AG04449 (cell line): ENCODE results near the gene CYP26A1.

Experiments used
- CTCF ChIA-PET: fragments of 350-600 bp; formaldehyde crosslinking; extraction: SDS; loops from one replicate; lab custom pipeline; 2021; ENCODE audit warnings: antibody characterized with exemption; lab: Yijun Ruan, JAX
- POLR2A ChIA-PET: fragments of 400-600, 350-600 bp; formaldehyde crosslinking; extraction: SDS; loops from one replicate; lab custom pipeline; 2020; ENCODE audit warnings: antibody characterized with exemption, inconsistent platforms; lab: Yijun Ruan, JAX
- DNase-seq: peaks from one replicate; pipeline ENCODE4 v3.0.0-alpha.2; 2010; ENCODE audit warnings: low read depth, low spot score
- H3K4me3 ChIP-seq: 2 replicates; pipeline ENCODE4 v1.5.1; 2011; ENCODE audit warnings: low read depth, mild to moderate bottlenecking, control low read depth, low read length
- CTCF ChIP-seq: IDR thresholded peaks from one replicate; pipeline ENCODE4 v1.5.1; 2011; ENCODE audit warnings: mild to moderate bottlenecking, moderate library complexity, low read length, control low read depth, inconsistent platforms; ENCODE audit not compliant: insufficient read depth; ENCODE audit errors: missing control alignments

Gene CYP26A1

DNA sequence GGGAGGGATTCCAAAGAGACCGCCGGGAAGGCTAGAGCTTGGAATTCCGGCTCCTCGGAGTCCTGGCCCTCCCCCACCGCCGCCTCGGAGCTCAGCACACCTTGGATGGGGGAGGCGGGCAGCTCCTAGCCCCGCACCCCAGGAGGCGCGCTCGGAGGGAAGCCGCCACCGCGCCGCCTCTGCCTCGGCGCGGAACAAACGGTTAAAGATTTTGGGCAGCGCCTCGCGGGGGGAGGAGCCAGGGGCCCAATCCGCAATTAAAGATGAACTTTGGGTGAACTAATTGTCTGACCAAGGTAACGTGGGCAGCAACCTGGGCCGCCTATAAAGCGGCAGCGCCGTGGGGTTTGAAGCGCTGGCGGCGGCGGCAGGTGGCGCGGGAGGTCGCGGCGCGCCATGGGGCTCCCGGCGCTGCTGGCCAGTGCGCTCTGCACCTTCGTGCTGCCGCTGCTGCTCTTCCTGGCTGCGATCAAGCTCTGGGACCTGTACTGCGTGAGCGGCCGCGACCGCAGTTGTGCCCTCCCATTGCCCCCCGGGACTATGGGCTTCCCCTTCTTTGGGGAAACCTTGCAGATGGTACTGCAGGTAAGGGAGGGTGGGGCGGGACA, at the start of gene CYP26A1:
TSS of gene CYP26A1 (plus strand) at position 355 of the 608 bp plus-strand sequence. CDS start at position 397, 42 bp downstream.
- no peak for TF ChIP-seq CTCF
- ChIA-PET CTCF (interaction anchor here (1.4 to 5.4 kb wide), 5 partner anchors 11 to 218 kb away, joined by 3 to 33 read pairs (median 6); no protein-coding TSS in a partner anchor), POLR2A (no interaction called here)
- H3K4me3 ChIP-seq = peak within 1 kb of the TSS; percentile 15
- no peak for DNase-seq

DNA sequence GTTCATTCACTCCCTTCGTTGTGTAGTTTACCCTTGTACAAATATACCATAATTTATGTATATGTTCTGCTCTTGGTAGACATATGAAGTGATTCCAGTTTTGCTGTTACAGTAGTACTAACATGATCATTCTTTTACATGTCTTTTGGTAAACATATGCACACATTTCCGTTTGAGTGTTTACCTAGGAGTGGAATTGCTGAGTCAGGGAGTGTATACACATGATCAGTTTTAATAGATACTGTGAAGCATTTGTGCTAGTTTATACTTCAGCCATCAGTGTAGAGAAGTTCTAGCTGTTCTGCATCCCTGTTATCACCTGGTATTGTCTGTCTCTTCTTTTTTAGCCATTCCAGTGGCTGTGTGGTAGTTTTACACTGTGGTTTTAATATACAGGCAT, 47.6 kb upstream of the CYP26A1 start:
- TF ChIP-seq CTCF = no peak
- POLR2A ChIA-PET = no interaction called here
- CTCF ChIA-PET = interaction anchor here (1.1 to 2.0 kb wide), 3 partner anchors 16 to 65 kb away, joined by 3 to 13 read pairs (median 3); no protein-coding TSS in a partner anchor
- no peak for DNase-seq
- no peak overlapping the region for H3K4me3 ChIP-seq

DNA sequence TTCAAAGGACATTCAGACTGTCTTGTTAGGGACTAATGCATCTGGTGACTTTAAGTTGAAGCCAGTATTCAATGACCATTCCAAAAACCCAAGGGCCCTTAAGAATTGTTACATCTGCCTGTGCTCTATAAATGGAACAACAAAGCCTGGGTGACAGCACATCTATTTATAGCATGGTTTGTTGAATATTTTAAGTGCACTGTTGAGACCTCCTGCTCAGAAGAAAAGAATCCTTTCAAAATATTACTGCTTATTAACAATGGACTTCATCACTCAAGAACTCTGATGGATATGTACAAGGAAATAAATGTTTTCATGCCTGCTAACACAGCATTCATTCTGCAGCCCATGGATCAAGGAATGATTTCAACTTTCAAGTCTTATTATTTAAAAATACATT, 46.2 kb upstream of the CYP26A1 start:
- CTCF ChIA-PET = interaction anchor here (0.5 to 0.9 kb wide), 2 partner anchors 17 to 62 kb away, joined by 3 to 4 read pairs; no protein-coding TSS in a partner anchor
- POLR2A ChIA-PET = no interaction called here
- no peak for DNase-seq
- TF ChIP-seq CTCF = no peak
- H3K4me3 ChIP-seq = no peak overlapping the region

- CTCF ChIA-PET = interaction anchor here (1.1 kb wide), 1 partner anchor 10 kb away, joined by 3 read pairs; no protein-coding TSS in a partner anchor
- no peak for DNase-seq
- no peak for TF ChIP-seq CTCF
- no peak overlapping the region for H3K4me3 ChIP-seq
- POLR2A ChIA-PET = no interaction called here
Measured at GRCh38 chr10:93028883-93029282, 44.8 kb upstream of the CYP26A1 start.

- H3K4me3 ChIP-seq = no peak overlapping the region
- DNase-seq = peak; percentile 59
- ChIA-PET POLR2A (interaction anchor here (1.0 kb wide), 1 partner anchor 33 kb away, joined by 3 read pairs; no protein-coding TSS in a partner anchor), CTCF (interaction anchor here (1.1 to 19.0 kb wide), 3 partner anchors 10 to 480 kb away, joined by 5 to 336 read pairs (median 16); no protein-coding TSS in a partner anchor)
- TF ChIP-seq CTCF = no peak
Measured at GRCh38 chr10:93030409-93030808, 43.3 kb upstream of the CYP26A1 start.

DNA sequence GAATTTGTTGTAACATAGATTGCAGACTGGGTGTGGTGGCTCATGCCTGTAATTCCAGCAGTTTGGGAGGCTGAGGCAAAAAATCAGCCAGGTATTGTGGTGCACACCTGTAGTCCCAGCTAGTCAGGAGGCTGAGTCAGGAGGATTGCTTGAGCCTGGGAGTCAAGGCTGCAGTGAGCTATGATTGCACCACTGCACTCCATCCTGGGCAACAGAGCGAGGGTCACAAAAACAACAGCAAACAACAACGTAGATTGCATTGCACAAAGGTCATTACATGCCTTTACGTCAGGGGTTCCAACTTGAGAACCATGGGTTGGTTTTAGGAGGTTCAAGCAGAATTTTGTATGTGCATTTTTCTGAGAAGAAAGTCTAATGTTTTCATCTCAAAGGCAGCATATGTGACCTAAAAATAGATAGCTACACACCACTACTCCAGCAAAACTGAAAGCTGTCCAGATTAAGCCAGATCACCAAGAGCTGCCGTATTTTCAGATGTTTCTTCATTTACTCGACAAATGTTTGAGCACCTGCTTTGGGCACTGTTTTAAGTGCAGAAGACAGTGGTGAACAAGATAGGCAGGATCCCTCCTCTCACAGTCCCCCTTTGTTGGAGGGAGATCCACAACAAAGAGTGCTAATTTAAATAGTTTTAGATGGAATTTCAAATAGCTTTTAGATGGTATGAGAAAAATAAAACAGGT, 41.4 kb upstream of the CYP26A1 start:
- ChIA-PET CTCF (interaction anchor here (3.2 to 19.0 kb wide), 2 partner anchors 8 to 27 kb away, joined by 16 to 336 read pairs; no protein-coding TSS in a partner anchor), POLR2A (no interaction called here)
- H3K4me3 ChIP-seq = no peak overlapping the region
- no peak for TF ChIP-seq CTCF
- no peak for DNase-seq
